ENCODE measurements around the gene ENTPD2.
A peak's percentile ranks its signal among the peaks of the same experiment; 100 is the strongest.

The ENTPD2 gene

GRCh38 chr9:137053944-137054931 is at the start of gene ENTPD2:
ENTPD2 (minus strand) TSS chr9:137054061; CDS start chr9:137053997, 64 bp downstream.
- DNase-seq (ENCODE audit: low read depth, low spot score): no peak

DNA sequence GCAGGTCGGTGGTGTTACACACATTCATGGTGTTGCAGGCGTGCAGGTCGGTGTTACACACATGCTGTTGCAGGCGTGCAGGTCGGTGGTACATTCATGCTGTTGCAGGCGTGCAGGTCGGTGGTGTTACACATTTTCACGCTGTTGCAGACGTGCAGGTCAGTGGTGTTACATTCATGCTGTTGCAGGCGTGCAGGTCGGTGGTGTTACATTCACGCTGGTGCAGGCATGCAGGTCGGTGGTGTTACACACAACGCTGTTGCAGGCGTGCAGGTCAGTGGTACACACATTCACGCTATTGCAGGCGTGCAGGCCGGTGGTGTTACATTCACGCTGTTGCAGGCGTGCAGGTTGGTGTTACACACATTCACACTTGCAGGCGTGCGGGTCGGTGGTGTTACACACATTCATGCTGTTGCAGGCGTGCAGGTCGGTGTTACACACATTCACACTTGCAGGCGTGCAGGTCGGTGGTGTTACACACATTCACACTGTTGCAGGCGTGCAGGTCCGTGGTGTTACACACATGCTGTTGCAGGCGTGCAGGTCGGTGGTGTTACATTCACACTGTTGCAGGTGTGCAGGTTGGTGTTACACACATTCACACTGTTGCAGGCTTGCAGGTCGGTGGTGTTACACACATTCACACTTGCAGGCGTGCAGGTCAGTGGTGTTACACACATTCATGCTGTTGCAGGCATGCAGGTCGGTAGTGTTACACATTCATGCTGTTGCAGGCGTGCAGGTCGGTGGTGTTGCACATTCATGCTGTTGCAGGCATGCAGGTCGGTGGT is 49.5 kb upstream of the ENTPD2 start:
- no peak for DNase-seq (ENCODE audit: low read depth, low spot score)

DNA sequence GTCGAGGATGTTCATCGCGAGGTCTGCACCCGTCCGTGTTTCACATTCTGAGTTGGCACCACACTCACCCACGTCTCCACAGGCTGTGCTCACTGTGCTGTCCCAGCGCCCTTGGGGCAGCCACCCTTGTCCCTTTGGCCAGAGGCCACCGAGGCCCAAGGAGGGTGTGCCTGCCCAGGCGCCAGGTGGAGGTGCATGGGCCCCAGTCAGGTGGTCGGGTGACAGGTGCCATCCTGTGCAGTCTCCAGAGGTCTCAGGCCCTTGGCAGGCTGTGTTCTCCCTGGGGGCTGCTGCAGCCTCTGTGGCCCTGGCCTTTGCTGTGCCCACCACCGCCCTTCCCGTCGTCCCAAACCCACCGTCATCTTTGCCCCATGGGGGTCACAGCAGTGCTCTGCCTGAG is 45.4 kb upstream of the ENTPD2 start:
- DNase-seq (ENCODE audit: low read depth, low spot score): no peak

- DNase-seq (ENCODE audit: low read depth, low spot score): no peak
These were observed 44.1 kb upstream of the ENTPD2 start for GRCh38 chr9:137097761-137098462.

GRCh38 chr9:137096785-137097546 is 43.1 kb upstream of the ENTPD2 start:
- no peak for DNase-seq (ENCODE audit: low read depth, low spot score)

DNA sequence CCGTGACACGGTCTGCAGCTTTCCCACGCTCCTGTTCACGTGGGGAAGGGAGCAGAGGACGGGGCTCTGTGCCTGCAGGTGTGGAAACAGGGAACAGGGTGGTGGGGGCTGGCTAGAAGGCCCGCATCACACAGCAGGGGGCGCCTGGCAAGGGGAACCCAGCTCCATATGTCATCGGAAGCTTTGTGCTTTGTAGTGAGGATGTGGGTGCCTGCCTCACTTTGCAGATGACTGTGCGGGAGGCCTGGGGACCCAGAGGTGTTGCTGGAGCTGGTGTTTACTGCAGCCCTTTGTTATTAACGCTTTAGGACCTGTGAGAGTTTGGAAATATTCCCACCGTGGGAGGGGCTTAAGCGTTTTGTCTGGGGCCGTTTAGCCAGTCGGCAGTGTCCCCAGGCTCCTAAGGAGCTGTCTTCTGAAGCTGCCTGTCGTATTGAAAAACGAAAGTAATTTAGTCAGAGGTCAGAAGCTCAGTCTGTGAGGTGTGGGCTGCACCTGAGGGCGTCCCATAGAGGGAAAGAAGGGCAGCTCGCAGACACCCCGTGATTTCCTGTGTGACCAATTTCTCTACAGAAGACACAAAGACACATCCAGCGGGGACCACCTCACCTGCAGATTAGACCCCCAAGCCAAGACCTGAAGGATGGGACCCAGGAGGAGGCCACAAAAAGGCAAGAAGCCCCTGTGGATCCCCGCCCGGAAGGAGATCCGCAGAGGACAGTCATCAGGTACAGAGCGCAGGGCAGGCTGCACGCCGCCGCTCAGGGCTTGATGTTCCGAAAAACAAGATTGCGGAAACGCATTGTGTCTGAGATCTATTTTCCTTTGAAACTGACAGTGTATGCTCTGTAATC is 42.0 kb upstream of the ENTPD2 start:
- DNase-seq (ENCODE audit: low read depth, low spot score): no peak

- no peak for DNase-seq (ENCODE audit: low read depth, low spot score)
These were observed 35.5 kb upstream of the ENTPD2 start for GRCh38 chr9:137089232-137089947.

GRCh38 chr9:137088121-137088520 is 34.3 kb upstream of the ENTPD2 start:
- DNase-seq (ENCODE audit: low read depth, low spot score): no peak

- no peak for DNase-seq (ENCODE audit: low read depth, low spot score)
These were observed 33.6 kb upstream of the ENTPD2 start for GRCh38 chr9:137087409-137087925.

GRCh38 chr9:137086531-137087408 is 32.9 kb upstream of the ENTPD2 start, which contains the start of gene MAN1B1:
MAN1B1 (plus strand) TSS chr9:137086985; CDS start chr9:137087000, 15 bp downstream.
- peak; percentile 97 for DNase-seq (ENCODE audit: low read depth, low spot score)

GRCh38 chr9:137085920-137086530 is 32.2 kb upstream of the ENTPD2 start:
- DNase-seq (ENCODE audit: low read depth, low spot score): no peak

GRCh38 chr9:137084526-137084925 is 30.7 kb upstream of the ENTPD2 start:
- DNase-seq (ENCODE audit: low read depth, low spot score): no peak

DNA sequence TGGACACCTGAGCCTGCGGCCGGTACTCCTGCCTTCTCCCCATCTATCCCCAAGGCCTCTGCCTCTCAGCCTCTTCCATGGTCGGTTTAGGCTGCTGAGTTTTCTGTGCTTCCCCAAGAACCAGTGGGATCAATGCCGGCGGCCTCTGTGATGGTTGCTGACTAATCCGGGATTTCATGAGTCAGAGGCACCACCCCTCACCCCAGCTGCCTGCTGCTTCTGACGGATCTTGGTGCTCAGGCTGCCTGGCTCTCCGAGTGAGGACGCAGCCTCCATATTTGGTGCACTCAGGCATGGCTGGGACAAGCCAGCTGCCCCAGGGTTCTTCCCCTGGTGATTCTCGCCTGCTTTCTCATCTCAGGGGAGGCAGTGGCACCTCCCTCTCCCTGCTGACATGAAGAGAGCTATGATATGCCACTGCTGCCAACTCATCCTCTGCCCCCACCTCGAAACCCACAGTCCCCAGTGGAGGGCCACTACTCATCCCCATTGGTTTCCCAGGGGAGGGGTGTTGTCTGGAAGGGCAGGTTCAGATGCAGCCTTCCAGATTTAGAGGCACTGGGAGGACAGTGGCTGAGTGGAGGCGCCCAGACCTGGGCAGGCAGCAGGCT is 29.6 kb upstream of the ENTPD2 start:
- DNase-seq (ENCODE audit: low read depth, low spot score): peak; percentile 76

GRCh38 chr9:137082925-137083290 is 29.0 kb upstream of the ENTPD2 start:
- DNase-seq (ENCODE audit: low read depth, low spot score): no peak

DNA sequence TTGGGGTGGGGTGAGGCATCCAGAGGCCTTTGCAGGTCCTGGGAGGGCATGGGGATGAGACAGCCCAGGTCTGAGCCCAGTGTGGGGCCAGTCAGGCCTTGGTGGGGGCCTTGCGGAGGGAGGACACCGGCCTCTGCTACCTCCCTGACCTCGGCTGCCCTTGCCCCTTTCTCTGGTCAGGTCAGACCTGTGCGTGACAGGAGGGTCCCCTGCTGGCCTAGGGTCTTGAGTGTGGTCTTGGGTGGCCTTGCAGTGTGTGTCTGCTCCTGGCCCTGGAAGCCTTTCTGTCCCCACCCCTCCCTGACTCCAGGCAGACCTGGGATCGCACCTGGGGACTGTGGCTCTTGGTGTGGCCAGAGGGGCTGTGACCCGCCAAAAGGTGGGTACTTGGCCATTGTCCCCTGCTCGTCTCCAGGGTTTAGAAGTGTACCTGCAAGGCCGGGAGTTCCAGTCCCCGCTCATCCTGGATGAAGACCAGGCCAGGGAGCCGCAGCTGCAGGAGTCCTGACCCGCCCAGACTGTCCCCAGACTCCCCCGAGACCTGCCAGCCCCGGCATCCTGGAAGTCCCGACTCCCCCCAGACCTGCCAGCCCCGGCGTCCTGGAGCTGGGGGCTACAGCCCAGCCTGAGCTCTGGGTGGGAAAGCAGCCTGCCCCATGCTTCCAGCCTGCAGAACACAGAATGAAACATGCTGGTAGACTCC is 28.5 kb upstream of the ENTPD2 start:
- DNase-seq (ENCODE audit: low read depth, low spot score): no peak

DNA sequence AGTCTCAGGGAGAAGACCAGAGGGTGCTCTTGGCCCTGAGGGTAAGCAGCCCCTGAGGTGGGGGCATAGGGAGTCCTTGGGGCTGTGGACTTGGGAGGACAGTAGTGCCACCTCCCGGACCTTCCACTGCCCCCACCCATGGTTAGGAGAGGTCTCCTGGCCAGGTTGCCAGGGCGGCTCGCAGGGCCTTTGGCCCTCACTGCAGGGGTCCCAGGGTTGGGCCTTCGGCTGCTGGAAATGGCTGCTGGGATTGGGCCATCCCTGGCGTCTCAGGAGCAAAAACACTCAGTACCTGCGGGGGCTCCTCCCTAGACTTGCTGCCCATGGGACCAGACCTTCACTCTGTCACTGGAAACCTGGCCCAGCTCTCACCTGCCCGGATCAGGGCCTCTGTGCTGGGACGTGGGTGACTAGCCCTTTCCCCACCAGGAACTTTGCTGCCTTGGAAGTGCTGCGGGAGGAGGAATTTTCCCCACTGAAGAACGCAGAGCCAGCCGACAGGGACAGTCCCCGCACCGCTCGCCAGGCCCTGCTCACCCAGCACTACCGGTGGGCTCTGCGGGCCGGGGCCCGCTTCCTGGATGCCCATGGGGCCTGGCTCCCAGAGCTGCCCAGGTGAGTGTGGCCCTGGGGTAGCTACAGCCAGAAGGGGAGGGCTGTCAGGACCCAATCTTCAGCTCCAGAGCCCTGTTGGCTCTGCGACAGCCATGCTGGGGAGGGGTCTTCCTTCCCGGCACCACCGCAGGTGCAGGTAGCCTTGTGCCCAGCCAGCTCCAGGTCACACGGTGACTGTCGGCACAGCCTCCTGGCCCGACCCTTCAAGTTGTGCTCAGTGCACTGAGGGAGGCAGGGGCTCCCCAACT is 26.6 kb upstream of the ENTPD2 start:
- DNase-seq (ENCODE audit: low read depth, low spot score): no peak
